Mucosa of stomach (tissue), 1 donor: ENCODE measurements around the gene WHRN.

Experiments
- H3K27me3 ChIP-seq: one replicate; pipeline ENCODE4 v1.7.0; 2013; ENCODE audit warnings: mild to moderate bottlenecking, low read length; ENCODE audit not compliant: control insufficient read depth, insufficient read depth
- H3K36me3 ChIP-seq: one replicate; pipeline ENCODE4 v1.7.0; 2013; ENCODE audit warnings: low read length; ENCODE audit not compliant: control insufficient read depth, insufficient read depth
- H3K4me1 ChIP-seq: one replicate; pipeline ENCODE4 v1.7.0; 2013; ENCODE audit warnings: mild to moderate bottlenecking, low read length; ENCODE audit not compliant: control insufficient read depth, insufficient read depth
- H3K4me3 ChIP-seq: one replicate; pipeline ENCODE4 v1.7.0; 2013; ENCODE audit warnings: low read length
- H3K9ac ChIP-seq: one replicate; pipeline ENCODE4 v1.7.0; 2013; ENCODE audit warnings: mild to moderate bottlenecking, low read length, moderate library complexity
- H3K9me3 ChIP-seq: one replicate; pipeline ENCODE4 v1.7.0; 2013; ENCODE audit warnings: mild to moderate bottlenecking, low read length, moderate library complexity; ENCODE audit not compliant: control insufficient read depth
- donor health status: Pancreatic carcinoma.

The WHRN gene

GRCh38 chr9:114385397-114386181 lies 119.7 kb downstream of the WHRN start:
- Histone ChIP-seq H3K9ac (peak overlapping the region; percentile 78), H3K4me3 (peak overlapping the region; percentile 9), H3K36me3 (no peaks in the 10 kb centered on the region), H3K4me1 (peaks cover 52% of the 10 kb centered on the region), H3K9me3 (no peaks in the 10 kb centered on the region), H3K27me3 (no peaks in the 10 kb centered on the region)

- Histone ChIP-seq H3K4me1 (peaks cover 45% of the 10 kb centered on the region), H3K9me3 (no peaks in the 10 kb centered on the region), H3K9ac (peak overlapping the region; percentile 26), H3K27me3 (no peaks in the 10 kb centered on the region), H3K4me3 (no peak overlapping the region), H3K36me3 (no peaks in the 10 kb centered on the region)
These were observed 120.4 kb downstream of the WHRN start for GRCh38 chr9:114384836-114385396.

- Histone ChIP-seq H3K27me3 (no peaks in the 10 kb centered on the region), H3K9me3 (no peaks in the 10 kb centered on the region), H3K4me1 (peaks cover 40% of the 10 kb centered on the region), H3K36me3 (no peaks in the 10 kb centered on the region), H3K4me3 (no peak overlapping the region), H3K9ac (no peak overlapping the region)
These were observed 120.9 kb downstream of the WHRN start for GRCh38 chr9:114384341-114384740.

GRCh38 chr9:114383521-114384231 lies 121.6 kb downstream of the WHRN start:
- peaks cover 33% of the 10 kb centered on the region for H3K4me1 ChIP-seq
- H3K9ac ChIP-seq = peak overlapping the region; percentile 27
- H3K36me3 ChIP-seq = peaks cover 5% of the 10 kb centered on the region
- no peak overlapping the region for H3K4me3 ChIP-seq
- H3K27me3 ChIP-seq = no peaks in the 10 kb centered on the region
- H3K9me3 ChIP-seq = no peaks in the 10 kb centered on the region

- H3K4me1 ChIP-seq = peaks cover 25% of the 10 kb centered on the region
- no peak overlapping the region for H3K4me3 ChIP-seq
- peak overlapping the region; percentile 27 for H3K9ac ChIP-seq
- no peaks in the 10 kb centered on the region for H3K9me3 ChIP-seq
- no peaks in the 10 kb centered on the region for H3K27me3 ChIP-seq
- peaks cover 5% of the 10 kb centered on the region for H3K36me3 ChIP-seq
These were observed 122.4 kb downstream of the WHRN start for GRCh38 chr9:114382699-114383520.

- Histone ChIP-seq H3K9ac (no peak overlapping the region), H3K4me3 (no peak overlapping the region), H3K4me1 (no peaks in the 10 kb centered on the region), H3K9me3 (no peaks in the 10 kb centered on the region), H3K27me3 (no peaks in the 10 kb centered on the region), H3K36me3 (peaks cover 12% of the 10 kb centered on the region)
These were observed 126.4 kb downstream of the WHRN start for GRCh38 chr9:114378883-114379282.

- Histone ChIP-seq H3K36me3 (peaks cover 12% of the 10 kb centered on the region), H3K27me3 (no peaks in the 10 kb centered on the region), H3K4me3 (no peak overlapping the region), H3K9me3 (no peaks in the 10 kb centered on the region), H3K4me1 (no peaks in the 10 kb centered on the region), H3K9ac (no peak overlapping the region)
These were observed 127.3 kb downstream of the WHRN start for GRCh38 chr9:114378016-114378415.

- Histone ChIP-seq H3K9me3 (no peaks in the 10 kb centered on the region), H3K4me1 (no peaks in the 10 kb centered on the region), H3K36me3 (peaks cover 12% of the 10 kb centered on the region), H3K9ac (no peak overlapping the region), H3K27me3 (no peaks in the 10 kb centered on the region), H3K4me3 (no peak overlapping the region)
These were observed 128.5 kb downstream of the WHRN start for GRCh38 chr9:114376586-114377445.

- peaks cover 12% of the 10 kb centered on the region for H3K36me3 ChIP-seq
- H3K27me3 ChIP-seq = no peaks in the 10 kb centered on the region
- H3K4me3 ChIP-seq = no peak overlapping the region
- H3K9me3 ChIP-seq = no peaks in the 10 kb centered on the region
- H3K9ac ChIP-seq = no peak overlapping the region
- no peaks in the 10 kb centered on the region for H3K4me1 ChIP-seq
These were observed 129.7 kb downstream of the WHRN start for GRCh38 chr9:114375386-114376175.

GRCh38 chr9:114374936-114375335 lies 130.3 kb downstream of the WHRN start:
- Histone ChIP-seq H3K27me3 (no peaks in the 10 kb centered on the region), H3K4me1 (no peaks in the 10 kb centered on the region), H3K9ac (no peak overlapping the region), H3K9me3 (no peaks in the 10 kb centered on the region), H3K4me3 (no peak overlapping the region), H3K36me3 (peaks cover 12% of the 10 kb centered on the region)
